ENCODE results near the gene RNASEL. TPM values are rescaled to one million over a fixed set of nuclear protein-coding genes. Genes with fewer than 3 reads are reported as not detected.

The RNASEL gene
- total RNA-seq, 1 experiment from 2014 or later = 17.3 TPM

DNA sequence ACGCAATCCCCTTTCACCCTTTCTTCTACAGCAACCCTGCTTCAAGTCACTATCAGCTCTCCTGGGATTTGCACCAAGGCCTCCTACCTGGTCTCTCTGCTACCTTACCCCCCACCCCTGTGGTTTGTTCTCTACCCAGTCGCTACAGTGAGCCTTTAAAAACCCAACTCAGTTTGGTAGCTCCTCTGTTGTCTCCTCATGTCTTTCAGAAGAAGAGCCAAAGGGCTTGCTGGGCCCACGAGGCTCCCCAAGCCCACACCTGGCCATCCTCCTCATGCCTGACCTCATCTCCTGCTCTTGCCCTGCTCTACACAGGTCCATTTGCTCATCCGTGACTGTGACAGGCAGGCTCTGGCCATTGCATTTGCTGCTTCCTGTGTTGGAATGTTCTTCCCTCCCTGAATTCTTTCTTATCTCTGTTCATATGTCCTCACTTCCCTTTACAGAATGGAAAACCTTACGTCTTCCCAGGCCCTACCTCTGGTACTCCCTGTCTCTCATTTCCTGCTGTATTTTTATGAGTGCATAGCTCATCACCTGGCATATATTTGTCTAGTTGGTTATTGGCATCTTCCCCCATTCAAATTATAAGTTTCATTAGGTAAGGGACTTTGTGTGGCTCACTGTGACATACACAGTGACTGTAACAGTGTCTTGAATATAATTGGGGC lies 11.8 kb upstream of the RNASEL start:
- H3K4me1 ChIP-seq (ENCODE audit: low read length) = peaks cover 43% of the 10 kb centered on the region
- H3K79me2 ChIP-seq (ENCODE audit: low read length) = peaks cover 8% of the 10 kb centered on the region
- DNase-seq = no peak
- H3K36me3 ChIP-seq (ENCODE audit: insufficient read depth, low read length) = peaks cover 32% of the 10 kb centered on the region
- no peak overlapping the region for H2AFZ ChIP-seq (ENCODE audit: low read length)
- H4K20me1 ChIP-seq (ENCODE audit: insufficient read depth, low read depth, low read length) = peaks cover 37% of the 10 kb centered on the region
- peak overlapping the region; percentile 1; the same call in 1 of the 2 replicates for H3K9ac ChIP-seq (ENCODE audit: low read length)
- no peaks in the 10 kb centered on the region for H3K9me3 ChIP-seq (ENCODE audit: low read length)
- no peaks in the 10 kb centered on the region for H3K9me2 ChIP-seq (replicated peaks; ENCODE audit: insufficient read depth, low read length)
- H3K27ac ChIP-seq (ENCODE audit: low read length) = peak overlapping the region; percentile 26
- H3K4me2 ChIP-seq (ENCODE audit: low read depth, low read length, poor library complexity, severe bottlenecking) = peak overlapping the region; percentile 93
- no peaks in the 10 kb centered on the region for H3K27me3 ChIP-seq (ENCODE audit: low read length)
- no peak overlapping the region for H3K4me3 ChIP-seq (ENCODE audit: low read length)

DNA sequence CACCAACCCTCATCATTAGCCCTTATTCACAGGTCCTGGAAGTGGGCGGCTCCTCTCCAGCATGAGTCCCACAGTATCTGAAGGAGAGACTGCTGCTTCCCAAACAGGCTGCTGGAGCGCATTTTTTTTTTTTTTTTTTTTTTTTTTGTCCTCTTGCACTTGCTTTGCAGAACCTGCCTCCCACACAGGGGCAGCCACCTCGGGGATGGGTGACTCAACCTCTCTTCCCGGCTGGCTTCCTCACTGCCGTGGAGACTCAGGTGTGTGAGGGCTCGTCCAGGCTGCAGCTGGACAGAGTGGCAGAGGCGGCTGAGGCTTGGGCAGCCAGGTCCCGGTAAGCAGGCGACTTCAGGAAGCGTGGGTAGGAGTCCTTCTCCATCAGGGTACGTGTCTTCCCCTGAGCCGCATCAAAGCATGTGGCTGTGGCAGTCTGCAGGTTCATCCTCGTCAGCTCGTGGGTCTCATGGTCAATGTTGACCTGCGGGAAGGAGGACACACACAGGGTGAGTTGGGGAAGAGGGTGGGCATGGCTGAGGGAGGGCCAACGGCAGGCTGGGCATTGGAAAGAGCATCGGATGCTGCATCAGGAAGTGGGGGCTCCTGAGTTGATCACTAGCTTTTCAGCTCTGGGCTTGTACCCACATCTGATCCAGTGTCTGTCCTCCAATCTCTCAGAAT lies 11.1 kb upstream of the RNASEL start:
- peak overlapping the region; percentile 26; the same call in 1 of the 2 replicates for H3K27ac ChIP-seq (ENCODE audit: low read length)
- peak overlapping the region; percentile 93 for H3K4me2 ChIP-seq (ENCODE audit: low read depth, low read length, poor library complexity, severe bottlenecking)
- H2AFZ ChIP-seq (ENCODE audit: low read length) = no peak overlapping the region
- peaks cover 37% of the 10 kb centered on the region for H4K20me1 ChIP-seq (ENCODE audit: insufficient read depth, low read depth, low read length)
- no peaks in the 10 kb centered on the region for H3K27me3 ChIP-seq (ENCODE audit: low read length)
- no peaks in the 10 kb centered on the region for H3K9me2 ChIP-seq (replicated peaks; ENCODE audit: insufficient read depth, low read length)
- no peak for DNase-seq
- peaks cover 32% of the 10 kb centered on the region for H3K36me3 ChIP-seq (ENCODE audit: insufficient read depth, low read length)
- H3K79me2 ChIP-seq (ENCODE audit: low read length) = peaks cover 8% of the 10 kb centered on the region
- H3K4me1 ChIP-seq (ENCODE audit: low read length) = peaks cover 43% of the 10 kb centered on the region
- no peaks in the 10 kb centered on the region for H3K9me3 ChIP-seq (ENCODE audit: low read length)
- H3K4me3 ChIP-seq (ENCODE audit: low read length) = no peak overlapping the region
- no peak overlapping the region for H3K9ac ChIP-seq (ENCODE audit: low read length)

DNA sequence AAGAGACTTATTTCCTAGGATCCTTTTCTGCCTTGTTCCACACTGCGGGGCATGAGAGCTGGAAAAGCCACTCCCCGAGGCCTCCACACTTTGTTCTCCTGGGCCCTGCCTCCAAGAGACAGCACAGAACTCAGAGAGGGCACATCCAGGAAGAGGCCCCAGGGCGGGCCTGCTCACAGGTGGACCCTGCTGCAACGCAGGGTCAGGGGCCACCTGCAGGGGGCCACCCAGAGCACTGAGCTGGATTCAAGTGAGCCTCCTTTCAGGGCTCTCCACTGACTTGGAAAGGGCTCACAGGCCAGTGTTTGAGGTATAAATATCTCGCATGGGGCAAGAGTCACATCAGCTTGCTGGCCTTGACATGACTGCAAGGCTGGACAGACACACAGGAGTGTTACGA lies 10.3 kb upstream of the RNASEL start:
- Histone ChIP-seq H3K27me3 (ENCODE audit: low read length) (no peaks in the 10 kb centered on the region), H3K36me3 (ENCODE audit: insufficient read depth, low read length) (peaks cover 32% of the 10 kb centered on the region)
- DNase-seq = peak; percentile 73

DNA sequence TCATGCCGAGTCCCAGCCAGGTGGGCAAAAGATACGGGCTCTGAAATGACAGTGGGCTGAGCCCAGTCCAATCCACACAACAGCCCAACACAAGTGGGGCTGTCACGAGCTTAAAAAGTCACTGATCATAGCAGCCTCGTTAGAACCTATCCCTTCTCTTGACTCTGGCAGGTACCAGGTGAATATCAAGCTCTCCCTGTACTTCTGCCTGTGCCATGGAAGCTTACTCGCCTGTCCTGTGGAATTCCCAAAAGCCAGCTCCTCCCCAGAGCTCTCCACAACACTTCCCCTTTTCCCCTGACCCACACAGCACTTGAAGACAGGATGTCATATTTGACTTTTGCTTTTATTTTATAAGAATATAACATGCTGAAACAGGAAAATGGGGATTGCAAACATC lies 9.2 kb upstream of the RNASEL start:
- Histone ChIP-seq H4K20me1 (ENCODE audit: insufficient read depth, low read depth, low read length) (peaks cover 29% of the 10 kb centered on the region; the same call in 1 of the 2 replicates), H3K4me2 (ENCODE audit: low read depth, low read length, poor library complexity, severe bottlenecking) (no peak overlapping the region), H2AFZ (ENCODE audit: low read length) (no peak overlapping the region), H3K4me1 (ENCODE audit: low read length) (peaks cover 31% of the 10 kb centered on the region), H3K79me2 (ENCODE audit: low read length) (peaks cover under 1% of the 10 kb centered on the region), H3K4me3 (ENCODE audit: low read length) (no peak overlapping the region), H3K27ac (ENCODE audit: low read length) (no peak overlapping the region), H3K27me3 (ENCODE audit: low read length) (no peaks in the 10 kb centered on the region), H3K9me2 (replicated peaks; ENCODE audit: insufficient read depth, low read length) (no peaks in the 10 kb centered on the region), H3K36me3 (ENCODE audit: insufficient read depth, low read length) (peaks cover 32% of the 10 kb centered on the region), H3K9ac (ENCODE audit: low read length) (no peak overlapping the region), H3K9me3 (ENCODE audit: low read length) (no peaks in the 10 kb centered on the region)
- DNase-seq = no peak

More for the DNA sequence above, 10.3 kb upstream of the RNASEL start:
- no peak overlapping the region for H3K9ac ChIP-seq (ENCODE audit: low read length)
- H3K4me1 ChIP-seq (ENCODE audit: low read length) = peaks cover 36% of the 10 kb centered on the region
- H2AFZ ChIP-seq (ENCODE audit: low read length) = no peak overlapping the region
- peaks cover 37% of the 10 kb centered on the region for H4K20me1 ChIP-seq (ENCODE audit: insufficient read depth, low read depth, low read length)
- H3K4me2 ChIP-seq (ENCODE audit: low read depth, low read length, poor library complexity, severe bottlenecking) = no peak overlapping the region
- H3K79me2 ChIP-seq (ENCODE audit: low read length) = peaks cover 8% of the 10 kb centered on the region
- no peak overlapping the region for H3K27ac ChIP-seq (ENCODE audit: low read length)
- H3K4me3 ChIP-seq (ENCODE audit: low read length) = no peak overlapping the region
- H3K9me3 ChIP-seq (ENCODE audit: low read length) = no peaks in the 10 kb centered on the region
- no peaks in the 10 kb centered on the region for H3K9me2 ChIP-seq (replicated peaks; ENCODE audit: insufficient read depth, low read length)

DNA sequence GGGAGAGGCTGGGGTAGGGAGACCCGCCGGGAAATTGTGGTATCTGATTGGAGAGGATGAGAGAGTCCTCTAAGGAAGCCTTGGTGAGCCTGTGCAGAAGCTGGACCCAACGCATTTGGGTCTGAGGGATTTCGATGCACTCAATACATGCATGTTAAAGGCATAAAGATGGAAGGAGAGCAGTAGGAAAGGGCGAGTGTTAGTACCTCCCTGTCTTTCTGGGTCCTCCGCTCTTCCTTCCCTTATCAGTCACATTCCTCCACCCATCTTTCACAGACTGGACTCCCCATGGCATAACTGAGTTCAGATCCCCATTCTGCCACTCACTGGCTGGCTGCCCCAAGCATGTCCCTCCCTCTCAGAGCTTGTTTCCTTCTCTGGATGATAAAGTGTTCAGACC lies 7.9 kb upstream of the RNASEL start:
- no peaks in the 10 kb centered on the region for H3K79me2 ChIP-seq (ENCODE audit: low read length)
- no peak for DNase-seq
- no peak overlapping the region for H2AFZ ChIP-seq (ENCODE audit: low read length)
- no peaks in the 10 kb centered on the region for H3K9me3 ChIP-seq (ENCODE audit: low read length)
- no peaks in the 10 kb centered on the region for H3K9me2 ChIP-seq (replicated peaks; ENCODE audit: insufficient read depth, low read length)
- H3K4me3 ChIP-seq (ENCODE audit: low read length) = no peak overlapping the region
- H3K9ac ChIP-seq (ENCODE audit: low read length) = no peak overlapping the region
- H4K20me1 ChIP-seq (ENCODE audit: insufficient read depth, low read depth, low read length) = peaks cover 16% of the 10 kb centered on the region; the same call in 1 of the 2 replicates
- H3K27me3 ChIP-seq (ENCODE audit: low read length) = no peaks in the 10 kb centered on the region
- peaks cover 21% of the 10 kb centered on the region for H3K36me3 ChIP-seq (ENCODE audit: insufficient read depth, low read length)
- peaks cover 17% of the 10 kb centered on the region for H3K4me1 ChIP-seq (ENCODE audit: low read length)
- no peak overlapping the region for H3K27ac ChIP-seq (ENCODE audit: low read length)
- H3K4me2 ChIP-seq (ENCODE audit: low read depth, low read length, poor library complexity, severe bottlenecking) = no peak overlapping the region

DNA sequence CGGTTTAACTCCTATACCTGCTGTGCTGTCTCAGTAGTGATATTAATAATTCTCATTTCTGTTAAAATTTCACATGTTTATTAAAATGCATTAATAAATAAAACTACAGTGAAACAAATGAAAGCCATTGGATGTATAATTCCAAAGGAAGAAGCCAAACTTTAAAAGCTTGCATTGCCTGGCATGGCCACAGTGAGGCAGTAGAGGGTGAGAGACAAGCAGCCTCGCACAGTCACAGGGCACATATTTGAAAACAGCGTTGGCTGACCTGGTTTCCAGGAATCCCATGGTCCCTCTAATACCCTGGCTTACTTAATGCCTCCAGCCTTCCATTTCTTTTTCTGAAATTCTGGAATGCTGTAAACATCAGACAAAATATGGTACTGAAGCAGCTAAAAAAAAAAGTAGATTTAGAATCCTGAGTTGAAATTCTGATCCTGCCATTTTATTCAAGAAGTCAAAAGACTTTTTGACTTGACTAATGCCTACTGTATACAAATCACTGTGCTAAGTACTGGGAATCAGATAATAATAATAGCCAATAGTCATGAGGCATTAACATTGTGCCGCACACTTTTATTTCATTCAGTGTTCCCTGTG lies 6.7 kb upstream of the RNASEL start:
- Histone ChIP-seq H3K27me3 (ENCODE audit: low read length) (no peaks in the 10 kb centered on the region), H2AFZ (ENCODE audit: low read length) (no peak overlapping the region), H3K4me2 (ENCODE audit: low read depth, low read length, poor library complexity, severe bottlenecking) (no peak overlapping the region), H3K79me2 (ENCODE audit: low read length) (no peaks in the 10 kb centered on the region), H3K9ac (ENCODE audit: low read length) (no peak overlapping the region), H3K36me3 (ENCODE audit: insufficient read depth, low read length) (peaks cover 11% of the 10 kb centered on the region), H3K4me3 (ENCODE audit: low read length) (no peak overlapping the region), H4K20me1 (ENCODE audit: insufficient read depth, low read depth, low read length) (peaks cover 11% of the 10 kb centered on the region; the same call in 1 of the 2 replicates), H3K4me1 (ENCODE audit: low read length) (peaks cover 6% of the 10 kb centered on the region), H3K9me3 (ENCODE audit: low read length) (no peaks in the 10 kb centered on the region), H3K9me2 (replicated peaks; ENCODE audit: insufficient read depth, low read length) (no peaks in the 10 kb centered on the region), H3K27ac (ENCODE audit: low read length) (no peak overlapping the region)
- DNase-seq = peak; percentile 86

DNA sequence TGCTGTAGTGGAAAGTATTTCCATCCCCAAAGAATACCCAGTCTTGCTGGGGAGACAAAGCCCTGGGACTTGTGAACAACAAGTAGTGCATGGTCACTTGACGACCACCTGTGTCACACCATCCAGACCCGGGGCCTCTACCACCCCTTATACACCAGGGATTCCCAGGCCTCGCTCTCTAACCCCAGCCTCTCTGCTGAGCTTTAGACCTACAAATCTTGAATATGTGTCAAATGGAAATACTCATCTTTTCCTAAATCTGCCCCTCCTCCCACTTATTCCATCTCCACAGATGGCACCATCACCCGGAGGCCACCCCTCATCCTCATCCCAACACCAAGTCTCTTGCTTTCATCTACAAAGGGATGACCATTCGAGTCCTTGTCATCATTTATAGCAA lies 875 bp upstream of the RNASEL start:
- H3K27me3 ChIP-seq (ENCODE audit: low read length) = no peaks in the 10 kb centered on the region
- H3K27ac ChIP-seq (ENCODE audit: low read length) = no peak overlapping the region
- no peak overlapping the region for H2AFZ ChIP-seq (ENCODE audit: low read length)
- H3K9me2 ChIP-seq (replicated peaks; ENCODE audit: insufficient read depth, low read length) = no peaks in the 10 kb centered on the region
- 0 out of 2 replicates have a peak, but pooled peaks cover 4% of the 10 kb centered on the region for H3K36me3 ChIP-seq (ENCODE audit: insufficient read depth, low read length)
- DNase-seq = no peak
- no peak overlapping the region for H3K4me2 ChIP-seq (ENCODE audit: low read depth, low read length, poor library complexity, severe bottlenecking)
- H4K20me1 ChIP-seq (ENCODE audit: insufficient read depth, low read depth, low read length) = no peaks in the 10 kb centered on the region
- no peak overlapping the region for H3K9ac ChIP-seq (ENCODE audit: low read length)
- no peak overlapping the region for H3K4me3 ChIP-seq (ENCODE audit: low read length)
- peaks cover 20% of the 10 kb centered on the region for H3K4me1 ChIP-seq (ENCODE audit: low read length)
- H3K9me3 ChIP-seq (ENCODE audit: low read length) = no peaks in the 10 kb centered on the region
- H3K79me2 ChIP-seq (ENCODE audit: low read length) = peaks cover 25% of the 10 kb centered on the region

DNA sequence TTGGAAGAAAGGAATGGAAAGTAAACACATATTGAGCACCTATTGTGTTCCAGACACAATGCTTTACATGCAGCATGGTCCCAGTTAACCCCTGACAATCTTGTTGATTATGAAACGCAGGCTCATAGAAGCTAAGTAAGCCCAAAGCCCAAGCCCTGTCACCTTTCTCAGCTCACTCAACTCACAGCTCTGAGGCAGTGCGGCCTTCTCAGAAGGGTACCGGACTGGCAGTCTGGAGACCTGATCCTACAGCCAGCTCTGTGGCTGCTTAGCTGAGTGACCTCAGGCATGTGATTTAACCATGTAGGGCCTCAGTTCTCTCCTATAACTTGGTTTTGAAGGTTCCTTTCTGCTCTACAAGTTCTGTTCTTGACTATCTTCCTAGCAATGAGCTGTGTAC lies 464 bp upstream of the RNASEL start:
- H3K4me3 ChIP-seq (ENCODE audit: low read length) = peak overlapping the region; percentile 84
- H3K27me3 ChIP-seq (ENCODE audit: low read length) = no peaks in the 10 kb centered on the region
- H3K9me3 ChIP-seq (ENCODE audit: low read length) = no peaks in the 10 kb centered on the region
- peaks cover 21% of the 10 kb centered on the region for H3K4me1 ChIP-seq (ENCODE audit: low read length)
- H3K9ac ChIP-seq (ENCODE audit: low read length) = peak overlapping the region; percentile 92
- 0 out of 2 replicates have a peak, but pooled peaks cover 4% of the 10 kb centered on the region for H3K36me3 ChIP-seq (ENCODE audit: insufficient read depth, low read length)
- peak overlapping the region; percentile 40; the same call in 1 of the 2 replicates for H2AFZ ChIP-seq (ENCODE audit: low read length)
- no peak overlapping the region; the same call in 1 of the 2 replicates for H3K27ac ChIP-seq (ENCODE audit: low read length)
- H4K20me1 ChIP-seq (ENCODE audit: insufficient read depth, low read depth, low read length) = no peaks in the 10 kb centered on the region
- peak overlapping the region; percentile 85 for H3K4me2 ChIP-seq (ENCODE audit: low read depth, low read length, poor library complexity, severe bottlenecking)
- H3K79me2 ChIP-seq (ENCODE audit: low read length) = peaks cover 25% of the 10 kb centered on the region
- no peaks in the 10 kb centered on the region for H3K9me2 ChIP-seq (replicated peaks; ENCODE audit: insufficient read depth, low read length)
- DNase-seq = peak; percentile 47
